Measurements from ENCODE around the gene HPCAL1.
"Not testable (repeated sequence)": the region's sequence is repeated elsewhere in the genome, so short reads cannot be mapped to it uniquely, and the experiment has no call there.

The HPCAL1 gene

GRCh38 chr2:10294077-10294476 lies 8.6 kb upstream of the HPCAL1 start:
- Histone ChIP-seq H3K27me3 (ENCODE audit: control insufficient read depth in 1 of 2, insufficient read depth in 2 of 2, low read length in 2 of 2) (no peaks in the 10 kb centered on the region), H3K27ac (ENCODE audit: low read depth, low read length) (no peak overlapping the region), H3K9me3 (ENCODE audit: control insufficient read depth in 1 of 2, low read length in 2 of 2) (peaks cover 0 to 4% of the 10 kb centered on the region in 2 donors), H3K4me1 (ENCODE audit: control insufficient read depth in 1 of 2, insufficient read depth in 2 of 2, low read length in 2 of 2) (peaks cover 6 to 7% of the 10 kb centered on the region in 2 donors), H3K9ac (ENCODE audit: low read depth in 1 of 2, low read length in 2 of 2) (no peak overlapping the region), H3K36me3 (ENCODE audit: control insufficient read depth in 1 of 2, insufficient read depth in 2 of 2, low read length in 2 of 2) (no peaks in the 10 kb centered on the region), H3K4me3 (ENCODE audit: low read depth in 1 of 2, low read length in 2 of 2) (no peak overlapping the region)

- not testable (repeated sequence) for H3K9ac ChIP-seq (ENCODE audit: low read depth in 1 of 2, low read length in 2 of 2); H3K4me1 ChIP-seq (ENCODE audit: control insufficient read depth in 1 of 2, insufficient read depth in 2 of 2, low read length in 2 of 2); H3K4me3 ChIP-seq (ENCODE audit: low read depth in 1 of 2, low read length in 2 of 2); H3K9me3 ChIP-seq (ENCODE audit: control insufficient read depth in 1 of 2, low read length in 2 of 2); H3K27me3 ChIP-seq (ENCODE audit: control insufficient read depth in 1 of 2, insufficient read depth in 2 of 2, low read length in 2 of 2); H3K27ac ChIP-seq (ENCODE audit: low read depth, low read length); H3K36me3 ChIP-seq (ENCODE audit: control insufficient read depth in 1 of 2, insufficient read depth in 2 of 2, low read length in 2 of 2)
Observed at GRCh38 chr2:10295649-10296048, 7.1 kb upstream of the HPCAL1 start.

- Histone ChIP-seq H3K27me3 (ENCODE audit: control insufficient read depth in 1 of 2, insufficient read depth in 2 of 2, low read length in 2 of 2) (no peaks in the 10 kb centered on the region), H3K4me3 (ENCODE audit: low read depth in 1 of 2, low read length in 2 of 2) (no peak overlapping the region), H3K27ac (ENCODE audit: low read depth, low read length) (no peak overlapping the region), H3K9me3 (ENCODE audit: control insufficient read depth in 1 of 2, low read length in 2 of 2) (peaks cover 0 to 4% of the 10 kb centered on the region in 2 donors), H3K36me3 (ENCODE audit: control insufficient read depth in 1 of 2, insufficient read depth in 2 of 2, low read length in 2 of 2) (no peaks in the 10 kb centered on the region), H3K9ac (ENCODE audit: low read depth in 1 of 2, low read length in 2 of 2) (no peak overlapping the region), H3K4me1 (ENCODE audit: control insufficient read depth in 1 of 2, insufficient read depth in 2 of 2, low read length in 2 of 2) (peaks cover 14% of the 10 kb centered on the region in 2 donors)
Observed at GRCh38 chr2:10296142-10296541, 6.6 kb upstream of the HPCAL1 start.

GRCh38 chr2:10297191-10297830 lies 5.4 kb upstream of the HPCAL1 start:
- H3K27ac ChIP-seq (ENCODE audit: low read depth, low read length), result no peak overlapping the region
- peaks cover 24% of the 10 kb centered on the region in 2 donors for H3K4me1 ChIP-seq (ENCODE audit: control insufficient read depth in 1 of 2, insufficient read depth in 2 of 2, low read length in 2 of 2)
- no peak overlapping the region for H3K4me3 ChIP-seq (ENCODE audit: low read depth in 1 of 2, low read length in 2 of 2)

GRCh38 chr2:10297959-10298531 lies 4.7 kb upstream of the HPCAL1 start:
- H3K9me3 ChIP-seq (ENCODE audit: control insufficient read depth in 1 of 2, low read length in 2 of 2), result peaks cover 0 to 4% of the 10 kb centered on the region in 2 donors
- no peaks in the 10 kb centered on the region for H3K27me3 ChIP-seq (ENCODE audit: control insufficient read depth in 1 of 2, insufficient read depth in 2 of 2, low read length in 2 of 2)
- no peaks in the 10 kb centered on the region for H3K36me3 ChIP-seq (ENCODE audit: control insufficient read depth in 1 of 2, insufficient read depth in 2 of 2, low read length in 2 of 2)
- peaks cover 24% of the 10 kb centered on the region in 2 donors for H3K4me1 ChIP-seq (ENCODE audit: control insufficient read depth in 1 of 2, insufficient read depth in 2 of 2, low read length in 2 of 2)
- no peak overlapping the region for H3K27ac ChIP-seq (ENCODE audit: low read depth, low read length)
- no peak overlapping the region for H3K9ac ChIP-seq (ENCODE audit: low read depth in 1 of 2, low read length in 2 of 2)
- H3K4me3 ChIP-seq (ENCODE audit: low read depth in 1 of 2, low read length in 2 of 2), result no peak overlapping the region

More at GRCh38 chr2:10297191-10297830, 5.4 kb upstream of the HPCAL1 start:
- Histone ChIP-seq H3K9ac (ENCODE audit: low read depth in 1 of 2, low read length in 2 of 2) (no peak overlapping the region), H3K27me3 (ENCODE audit: control insufficient read depth in 1 of 2, insufficient read depth in 2 of 2, low read length in 2 of 2) (no peaks in the 10 kb centered on the region), H3K36me3 (ENCODE audit: control insufficient read depth in 1 of 2, insufficient read depth in 2 of 2, low read length in 2 of 2) (no peaks in the 10 kb centered on the region), H3K9me3 (ENCODE audit: control insufficient read depth in 1 of 2, low read length in 2 of 2) (peaks cover 0 to 4% of the 10 kb centered on the region in 2 donors)

- H3K4me3 ChIP-seq (ENCODE audit: low read depth in 1 of 2, low read length in 2 of 2); H3K9me3 ChIP-seq (ENCODE audit: control insufficient read depth in 1 of 2, low read length in 2 of 2); H3K36me3 ChIP-seq (ENCODE audit: control insufficient read depth in 1 of 2, insufficient read depth in 2 of 2, low read length in 2 of 2); H3K27me3 ChIP-seq (ENCODE audit: control insufficient read depth in 1 of 2, insufficient read depth in 2 of 2, low read length in 2 of 2); H3K27ac ChIP-seq (ENCODE audit: low read depth, low read length); H3K9ac ChIP-seq (ENCODE audit: low read depth in 1 of 2, low read length in 2 of 2): not testable (repeated sequence)
- peaks cover 24% of the 10 kb centered on the region in 2 donors for H3K4me1 ChIP-seq (ENCODE audit: control insufficient read depth in 1 of 2, insufficient read depth in 2 of 2, low read length in 2 of 2)
Observed at GRCh38 chr2:10298777-10299176, 3.9 kb upstream of the HPCAL1 start.

- Histone ChIP-seq H3K36me3 (ENCODE audit: control insufficient read depth in 1 of 2, insufficient read depth in 2 of 2, low read length in 2 of 2) (no peaks in the 10 kb centered on the region), H3K9me3 (ENCODE audit: control insufficient read depth in 1 of 2, low read length in 2 of 2) (no peaks in the 10 kb centered on the region), H3K27ac (ENCODE audit: low read depth, low read length) (no peak overlapping the region), H3K4me1 (ENCODE audit: control insufficient read depth in 1 of 2, insufficient read depth in 2 of 2, low read length in 2 of 2) (peaks cover 36 to 37% of the 10 kb centered on the region in 2 donors), H3K27me3 (ENCODE audit: control insufficient read depth in 1 of 2, insufficient read depth in 2 of 2, low read length in 2 of 2) (no peaks in the 10 kb centered on the region), H3K9ac (ENCODE audit: low read depth in 1 of 2, low read length in 2 of 2) (no peak overlapping the region), H3K4me3 (ENCODE audit: low read depth in 1 of 2, low read length in 2 of 2) (peak overlapping the region in 1 of 2 donors; percentile 1)
Observed at GRCh38 chr2:10300328-10300920, 2.3 kb upstream of the HPCAL1 start.

GRCh38 chr2:10300997-10301940 lies 1.4 kb upstream of the HPCAL1 start:
- no peaks in the 10 kb centered on the region for H3K9me3 ChIP-seq (ENCODE audit: control insufficient read depth in 1 of 2, low read length in 2 of 2)
- peak overlapping the region; percentile 60 to 67 for H3K9ac ChIP-seq (ENCODE audit: low read depth in 1 of 2, low read length in 2 of 2)
- H3K36me3 ChIP-seq (ENCODE audit: control insufficient read depth in 1 of 2, insufficient read depth in 2 of 2, low read length in 2 of 2), result no peaks in the 10 kb centered on the region
- peak overlapping the region; percentile 53 to 72 for H3K4me3 ChIP-seq (ENCODE audit: low read depth in 1 of 2, low read length in 2 of 2)
- no peaks in the 10 kb centered on the region for H3K27me3 ChIP-seq (ENCODE audit: control insufficient read depth in 1 of 2, insufficient read depth in 2 of 2, low read length in 2 of 2)
- H3K27ac ChIP-seq (ENCODE audit: low read depth, low read length), result peak overlapping the region; percentile 88
- peaks cover 44 to 45% of the 10 kb centered on the region in 2 donors for H3K4me1 ChIP-seq (ENCODE audit: control insufficient read depth in 1 of 2, insufficient read depth in 2 of 2, low read length in 2 of 2)

- Histone ChIP-seq H3K4me1 (ENCODE audit: control insufficient read depth in 1 of 2, insufficient read depth in 2 of 2, low read length in 2 of 2) (peaks cover 49 to 50% of the 10 kb centered on the region in 2 donors), H3K9me3 (ENCODE audit: control insufficient read depth in 1 of 2, low read length in 2 of 2) (no peaks in the 10 kb centered on the region), H3K9ac (ENCODE audit: low read depth in 1 of 2, low read length in 2 of 2) (peak overlapping the region; percentile 60 to 67), H3K4me3 (ENCODE audit: low read depth in 1 of 2, low read length in 2 of 2) (peak overlapping the region; percentile 53 to 72), H3K36me3 (ENCODE audit: control insufficient read depth in 1 of 2, insufficient read depth in 2 of 2, low read length in 2 of 2) (no peaks in the 10 kb centered on the region), H3K27ac (ENCODE audit: low read depth, low read length) (peak overlapping the region; percentile 88), H3K27me3 (ENCODE audit: control insufficient read depth in 1 of 2, insufficient read depth in 2 of 2, low read length in 2 of 2) (no peaks in the 10 kb centered on the region)
Observed at GRCh38 chr2:10301941-10302478, 694 bp upstream of the HPCAL1 start.
